Right atrium auricular region (tissue), 2 donors: ENCODE measurements around the gene CIZ1. TPM values are rescaled to one million over a fixed set of nuclear protein-coding genes. Genes with fewer than 3 reads are reported as not detected.

Experiments
- DNase-seq: peaks from one replicate; pipeline ENCODE4 v3.0.0-alpha.2; 2019; ENCODE audit warnings: low spot score
- H3K27ac ChIP-seq, 2 donors: fragments of 200-600 bp; sonication (generic); 1 replicate in 1 of 2; 2 replicates in 1 of 2; pipeline ENCODE4 v1.5.1; 2016 to 2019
- H3K27me3 ChIP-seq, 2 donors: fragments of 200-600 bp; sonication (generic); one replicate each; pipeline versions ENCODE4 v1.5.1 to v1.6.0; 2017 to 2019
- H3K36me3 ChIP-seq: fragments of 200-600 bp; sonication (generic); one replicate; pipeline ENCODE4 v1.5.1; 2016
- H3K4me1 ChIP-seq, 2 donors: fragments of 200-600 bp; sonication (generic); one replicate each; pipeline versions ENCODE4 v1.5.1 to v1.6.0; 2017 to 2019
- H3K4me3 ChIP-seq, 2 donors: fragments of 200-600 bp; sonication (generic); 1 replicate in 1 of 2; 2 replicates in 1 of 2; pipeline ENCODE4 v1.5.1; 2017 to 2019; ENCODE audit warnings: mild to moderate bottlenecking in 1 of 2, moderate library complexity in 1 of 2
- H3K9me3 ChIP-seq, 2 donors: fragments of 200-600 bp; sonication (generic); one replicate each; pipeline ENCODE4 v1.5.1; 2019
- CTCF ChIP-seq, 2 donors: fragments of 200-600 bp; sonication (generic); IDR thresholded peaks; one replicate each; pipeline ENCODE4 v1.5.1; 2019; ENCODE audit warnings: antibody characterized with exemption in 2 of 2
- total RNA-seq, 2 donors: library from RNA; depleted of rRNA; stranded (reverse); fragments of >200 nt; gene quantifications; one replicate each; pipeline ENCODE4 v1.1.0, GENCODE V29; 2016

Gene CIZ1
- total RNA-seq, 2 donors from 2014 or later, result 41.6 to 45.9 TPM

GRCh38 chr9:128146591-128147120 is 44.7 kb downstream of the CIZ1 start:
- DNase-seq, result no peak
- H3K27me3 ChIP-seq, result no peaks in the 10 kb centered on the region
- no peak for TF ChIP-seq CTCF (IDR thresholded peaks at IDR 0.05)
- H3K4me3 ChIP-seq, result no peak overlapping the region
- no peaks in the 10 kb centered on the region for H3K36me3 ChIP-seq
- H3K9me3 ChIP-seq, result no peaks in the 10 kb centered on the region
- no peak overlapping the region for H3K27ac ChIP-seq
- H3K4me1 ChIP-seq, result peaks cover 0 to 8% of the 10 kb centered on the region in 2 donors

GRCh38 chr9:128145951-128146351 is 45.4 kb downstream of the CIZ1 start:
- no peak for DNase-seq

GRCh38 chr9:128145536-128145935 is 45.8 kb downstream of the CIZ1 start:
- DNase-seq, result no peak
- Histone ChIP-seq H3K36me3 (no peaks in the 10 kb centered on the region), H3K27me3 (no peaks in the 10 kb centered on the region), H3K4me1 (peaks cover 0 to 8% of the 10 kb centered on the region in 2 donors), H3K9me3 (no peaks in the 10 kb centered on the region), H3K4me3 (no peak overlapping the region), H3K27ac (no peak overlapping the region)
- TF ChIP-seq CTCF (IDR thresholded peaks at IDR 0.05), result no peak

More at GRCh38 chr9:128145951-128146351, 45.4 kb downstream of the CIZ1 start:
- no peaks in the 10 kb centered on the region for H3K9me3 ChIP-seq
- H3K4me3 ChIP-seq, result no peak overlapping the region
- no peaks in the 10 kb centered on the region for H3K36me3 ChIP-seq
- H3K27me3 ChIP-seq, result no peaks in the 10 kb centered on the region
- peaks cover 0 to 8% of the 10 kb centered on the region in 2 donors for H3K4me1 ChIP-seq
- H3K27ac ChIP-seq, result no peak overlapping the region
- TF ChIP-seq CTCF (IDR thresholded peaks at IDR 0.05), result no peak

GRCh38 chr9:128144239-128145181 is 46.9 kb downstream of the CIZ1 start:
- TF ChIP-seq CTCF (IDR thresholded peaks at IDR 0.05), result no peak
- Histone ChIP-seq H3K4me3 (no peak overlapping the region), H3K36me3 (no peaks in the 10 kb centered on the region), H3K9me3 (no peaks in the 10 kb centered on the region), H3K27ac (no peak overlapping the region), H3K4me1 (peaks cover 0 to 8% of the 10 kb centered on the region in 2 donors), H3K27me3 (no peaks in the 10 kb centered on the region)
- no peak for DNase-seq

- Histone ChIP-seq H3K27me3 (no peaks in the 10 kb centered on the region), H3K36me3 (no peaks in the 10 kb centered on the region), H3K27ac (no peak overlapping the region), H3K4me3 (no peak overlapping the region), H3K9me3 (no peaks in the 10 kb centered on the region), H3K4me1 (peaks cover 0 to 1% of the 10 kb centered on the region in 2 donors)
- no peak for TF ChIP-seq CTCF (IDR thresholded peaks at IDR 0.05)
- DNase-seq, result no peak
Observed at GRCh38 chr9:128143525-128144238, 47.7 kb downstream of the CIZ1 start.
